ENCODE data around the gene KRT78. TPM values are rescaled to one million over a fixed set of nuclear protein-coding genes. Genes with fewer than 3 reads are reported as not detected.
"Not testable (repeated sequence)": the region's sequence is repeated elsewhere in the genome, so short reads cannot be mapped to it uniquely, and the experiment has no call there.

KRT78 gene
- total RNA-seq, 2 donors from 2014 or later, result not detected

GRCh38 chr12:52892207-52892852 lies 43.5 kb upstream of the KRT78 start:
- Histone ChIP-seq H3K9me3 (no peaks in the 10 kb centered on the region), H3K4me1 (peaks cover 2% of the 10 kb centered on the region), H3K36me3 (no peaks in the 10 kb centered on the region), H3K27ac (no peak overlapping the region), H3K9ac (ENCODE audit: low read depth in 2 of 2, low read length in 2 of 2) (no peak overlapping the region), H3K4me3 (no peak overlapping the region), H3K27me3 (no peaks in the 10 kb centered on the region)
- DNase-seq, result no peak
- TF ChIP-seq CTCF (IDR thresholded peaks at IDR 0.05), result no peak
- intact Hi-C loops (cut with DNase I), result no loop called here

GRCh38 chr12:52891044-52891443 lies 42.2 kb upstream of the KRT78 start:
- intact Hi-C loops (cut with DNase I), result no loop called here
- no peak for TF ChIP-seq CTCF (IDR thresholded peaks at IDR 0.05)
- Histone ChIP-seq H3K4me1 (no peaks in the 10 kb centered on the region), H3K36me3 (no peaks in the 10 kb centered on the region), H3K9ac (ENCODE audit: low read depth in 2 of 2, low read length in 2 of 2) (no peak overlapping the region), H3K27ac (no peak overlapping the region), H3K27me3 (no peaks in the 10 kb centered on the region), H3K9me3 (no peaks in the 10 kb centered on the region), H3K4me3 (no peak overlapping the region)
- no peak for DNase-seq

DNA sequence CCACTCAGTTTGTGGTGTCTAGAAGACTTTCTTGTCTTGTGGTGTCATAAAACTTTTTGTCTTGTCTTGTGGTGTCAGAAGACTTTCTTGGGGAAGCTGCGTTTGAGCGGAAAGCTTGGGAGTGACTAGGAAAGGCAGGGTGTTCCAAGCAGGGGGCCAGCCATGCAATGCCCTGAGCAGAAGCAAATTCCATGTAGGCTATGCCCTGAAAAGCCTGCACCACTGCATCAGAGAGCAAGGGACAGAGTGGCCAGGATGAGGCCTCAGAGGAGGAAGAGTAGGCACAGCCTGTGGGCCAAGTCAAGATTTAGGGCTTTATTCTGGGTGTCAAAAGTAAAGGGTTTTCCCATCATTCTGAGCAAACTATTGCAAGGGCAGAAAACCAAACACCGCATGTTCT lies 41.6 kb upstream of the KRT78 start:
- Histone ChIP-seq H3K36me3 (no peaks in the 10 kb centered on the region), H3K9ac (ENCODE audit: low read depth in 2 of 2, low read length in 2 of 2) (no peak overlapping the region), H3K4me3 (no peak overlapping the region), H3K27ac (no peak overlapping the region), H3K27me3 (no peaks in the 10 kb centered on the region), H3K9me3 (no peaks in the 10 kb centered on the region), H3K4me1 (no peaks in the 10 kb centered on the region)
- TF ChIP-seq CTCF (IDR thresholded peaks at IDR 0.05), result no peak
- DNase-seq, result no peak
- intact Hi-C loops (cut with DNase I), result no loop called here

- DNase-seq, result peak; percentile 93
- no peak overlapping the region for H3K27ac ChIP-seq
- no peaks in the 10 kb centered on the region for H3K27me3 ChIP-seq
- H3K4me3 ChIP-seq, result no peak overlapping the region
- intact Hi-C loops (cut with DNase I), result loop anchor here (1.0 kb wide), 1 partner anchor 96 kb away; no protein-coding TSS in a partner anchor
- no peaks in the 10 kb centered on the region for H3K9me3 ChIP-seq
- peak; percentile 95 for TF ChIP-seq CTCF (IDR thresholded peaks at IDR 0.05)
- no peaks in the 10 kb centered on the region for H3K4me1 ChIP-seq
- H3K36me3 ChIP-seq, result no peaks in the 10 kb centered on the region
- peak overlapping the region in 1 of 2 donors; percentile 53 for H3K9ac ChIP-seq (ENCODE audit: low read depth in 2 of 2, low read length in 2 of 2)
Observed at GRCh38 chr12:52884526-52885293, 35.9 kb upstream of the KRT78 start.

DNA sequence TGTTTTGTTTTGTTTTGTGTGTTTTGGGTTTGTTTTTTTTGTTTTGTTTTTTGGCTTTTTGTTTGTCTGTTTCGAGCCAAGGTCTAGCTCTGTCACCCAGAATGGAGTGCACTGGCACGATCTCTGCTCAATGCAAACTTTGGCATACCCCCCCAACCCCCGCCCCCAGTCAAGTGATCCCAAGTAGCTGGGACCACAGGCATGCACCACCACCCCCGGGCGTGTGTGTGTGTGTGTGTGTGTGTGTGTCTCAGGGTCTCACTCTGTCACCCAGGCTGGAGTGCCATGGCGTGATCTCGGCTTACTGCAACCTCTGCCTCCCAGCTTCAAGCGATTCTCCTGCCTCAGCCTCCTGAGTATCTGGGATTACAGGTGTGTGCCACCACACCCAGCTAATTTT lies 31.7 kb upstream of the KRT78 start:
- H3K36me3 ChIP-seq; DNase-seq; H3K27ac ChIP-seq; intact Hi-C loops (cut with DNase I); H3K4me3 ChIP-seq; H3K27me3 ChIP-seq; H3K9me3 ChIP-seq; H3K4me1 ChIP-seq; H3K9ac ChIP-seq (ENCODE audit: low read depth in 2 of 2, low read length in 2 of 2): not testable (repeated sequence)

All from colonic mucosa (tissue), 4 donors.